Endodermal cell (in vitro differentiated cells): ENCODE data around the gene ULK3. TPM values are rescaled to one million over a fixed set of nuclear protein-coding genes. Genes with fewer than 3 reads are reported as not detected.
A peak's percentile ranks its signal among the peaks of the same experiment; 100 is the strongest.

ENCODE experiments used
- DNase-seq: peaks from one replicate; pipeline ENCODE4 v3.0.0-alpha.2; 2017
- H3K27ac ChIP-seq: 2 replicates; pipeline ENCODE4 v1.5.1; 2013; ENCODE audit warnings: mild to moderate bottlenecking, low read depth, low read length, moderate library complexity
- H3K27me3 ChIP-seq: 2 replicates; pipeline ENCODE4 v1.6.1; 2013; ENCODE audit warnings: mild to moderate bottlenecking, low read length, moderate library complexity; ENCODE audit not compliant: insufficient read depth, control insufficient read depth, poor library complexity, severe bottlenecking
- H3K36me3 ChIP-seq: 2 replicates; pipeline ENCODE4 v1.7.0; 2013; ENCODE audit warnings: mild to moderate bottlenecking, low read length, moderate library complexity; ENCODE audit not compliant: control insufficient read depth, insufficient read depth
- H3K4me1 ChIP-seq: one replicate; pipeline ENCODE4 v1.7.0; 2013; ENCODE audit warnings: low read length; ENCODE audit not compliant: control insufficient read depth, insufficient read depth
- H3K4me3 ChIP-seq: 2 replicates; pipeline ENCODE4 v1.5.1; 2013; ENCODE audit warnings: mild to moderate bottlenecking, low read length, moderate library complexity
- H3K9ac ChIP-seq: 2 replicates; pipeline ENCODE4 v1.6.1; 2013; ENCODE audit warnings: mild to moderate bottlenecking, low read length, moderate library complexity; ENCODE audit not compliant: poor library complexity, severe bottlenecking; ENCODE audit errors: extremely low read depth
- H3K9me3 ChIP-seq: 2 replicates; pipeline ENCODE4 v1.6.1; 2013; ENCODE audit warnings: mild to moderate bottlenecking, low read length, moderate library complexity; ENCODE audit not compliant: control insufficient read depth
- H3K27ac Mint-ChIP-seq: 2 replicates; pipeline ENCODE4 v1.8.0; 2020; ENCODE audit warnings: mixed read lengths
- H3K27me3 Mint-ChIP-seq: 2 replicates; pipeline ENCODE4 v1.8.0; 2021; ENCODE audit warnings: mild to moderate bottlenecking, mixed read lengths; ENCODE audit not compliant: insufficient read depth
- H3K36me3 Mint-ChIP-seq: 2 replicates; pipeline ENCODE4 v1.8.0; 2020; ENCODE audit warnings: low read depth, mixed read lengths
- H3K4me1 Mint-ChIP-seq: 2 replicates; pipeline ENCODE4 v1.8.0; 2020; ENCODE audit warnings: mixed read lengths
- H3K4me3 Mint-ChIP-seq: 2 replicates; pipeline ENCODE4 v1.8.0; 2020; ENCODE audit warnings: mild to moderate bottlenecking, moderate library complexity, mixed read lengths
- H3K9me3 Mint-ChIP-seq: 2 replicates; pipeline ENCODE4 v1.8.0; 2020; ENCODE audit warnings: mild to moderate bottlenecking, mixed read lengths
- CTCF ChIP-seq: fragments of 200-600 bp; sonication (generic); conservative IDR thresholded peaks from 2 replicates; pipeline ENCODE4 v1.5.0; 2021; ENCODE audit warnings: antibody characterized with exemption, mild to moderate bottlenecking
- WGBS, 2 experiments: methylation state at CpG; one replicate each; pipeline versions ENCODE4 v1.1.5 to v1.1.7; 2013; ENCODE audit warnings: missing lambda C conversion rate in 2 of 2, mixed read lengths in 1 of 2; ENCODE audit not compliant: insufficient coverage in 1 of 2, insufficient read length in 1 of 2; 5-methylcytosine and 5-hydroxymethylcytosine counted together
- total RNA-seq, 2 donors: library from RNA; stranded (reverse); fragmentation: NEBNext Ultra II Directional in 1 of 2; extraction: Animal tissue kit (Norgen Biotek cat#: 25700) in 1 of 2; gene quantifications; 2 replicates in 1 of 2; 3 replicates in 1 of 2; pipeline ENCODE4 v1.2.1, GENCODE V29; 2021

The ULK3 gene
- total RNA-seq, 2 donors from 2014 or later: 33.9 to 36.2 TPM

- TF ChIP-seq CTCF: no peak
- no peaks in the 10 kb centered on the region for H3K4me1 ChIP-seq
- Mint-ChIP-seq H3K27ac (no peak overlapping the region), H3K9me3 (no peaks in the 10 kb centered on the region), H3K27me3 (no peaks in the 10 kb centered on the region), H3K4me3 (no peak overlapping the region), H3K36me3 (peaks cover 6% of the 10 kb centered on the region), H3K4me1 (peaks cover 3% of the 10 kb centered on the region)
- peaks cover 6% of the 10 kb centered on the region for H3K36me3 ChIP-seq
- no peak overlapping the region for H3K27ac ChIP-seq
- WGBS, 2 experiments: 96 to 97% methylated on average over 4 to 6 of the region's 9 CpGs
- H3K9me3 ChIP-seq: no peaks in the 10 kb centered on the region
- no peak for DNase-seq
- no peaks in the 10 kb centered on the region for H3K27me3 ChIP-seq
- no peak overlapping the region for H3K4me3 ChIP-seq
- no peak overlapping the region for H3K9ac ChIP-seq
Observed at GRCh38 chr15:74794248-74794969, 48.5 kb downstream of the ULK3 start.

GRCh38 chr15:74793135-74794028 lies 49.6 kb downstream of the ULK3 start:
- Histone ChIP-seq H3K27ac (no peak overlapping the region), H3K36me3 (peaks cover 3% of the 10 kb centered on the region), H3K9ac (no peak overlapping the region), H3K27me3 (no peaks in the 10 kb centered on the region), H3K4me1 (no peaks in the 10 kb centered on the region), H3K9me3 (no peaks in the 10 kb centered on the region), H3K4me3 (no peak overlapping the region)
- TF ChIP-seq CTCF: no peak
- no peaks in the 10 kb centered on the region for H3K9me3 Mint-ChIP-seq
- peaks cover 6% of the 10 kb centered on the region for H3K4me1 Mint-ChIP-seq
- WGBS, 2 experiments: 80 to 81% methylated on average over 1 to 12 of the region's 12 CpGs
- peaks cover 9% of the 10 kb centered on the region for H3K36me3 Mint-ChIP-seq
- H3K4me3 Mint-ChIP-seq: no peak overlapping the region
- no peaks in the 10 kb centered on the region for H3K27me3 Mint-ChIP-seq
- peak; percentile 58 for DNase-seq
- no peak overlapping the region for H3K27ac Mint-ChIP-seq

GRCh38 chr15:74792227-74793016 lies 50.5 kb downstream of the ULK3 start:
- Histone ChIP-seq H3K36me3 (peaks cover 8% of the 10 kb centered on the region), H3K27ac (no peak overlapping the region), H3K4me1 (no peaks in the 10 kb centered on the region), H3K9ac (no peak overlapping the region), H3K9me3 (no peaks in the 10 kb centered on the region), H3K27me3 (no peaks in the 10 kb centered on the region), H3K4me3 (no peak overlapping the region)
- WGBS, 2 experiments: 91 to 92% methylated on average over 10 to 12 of the region's 12 CpGs
- Mint-ChIP-seq H3K36me3 (peaks cover 11% of the 10 kb centered on the region), H3K4me1 (peaks cover 14% of the 10 kb centered on the region), H3K9me3 (no peaks in the 10 kb centered on the region), H3K4me3 (no peak overlapping the region), H3K27me3 (no peaks in the 10 kb centered on the region), H3K27ac (no peak overlapping the region)
- DNase-seq: no peak
- no peak for TF ChIP-seq CTCF
